GM13977 (cell line): Measurements from ENCODE around the gene RFC4.

Source experiments
- DNase-seq: peaks from one replicate; pipeline ENCODE4 v3.0.0; 2012; ENCODE audit warnings: low spot score
- CTCF ChIP-seq: IDR thresholded peaks from 2 replicates; pipeline ENCODE4 v1.5.1; 2012; ENCODE audit warnings: mild to moderate bottlenecking, control low read depth; ENCODE audit not compliant: insufficient read depth; ENCODE audit errors: extremely low read depth, missing control alignments
- in situ Hi-C: fragments of 300-500 bp; cut with MboI; formaldehyde crosslinking; loops from one replicate; pipeline ENCODE4 v1.12.0; 2022; ENCODE audit warnings: low sequenced_read_pairs, low pct_unique_long_range_greater_than_20kb, mixed read lengths, inconsistent platforms; ENCODE audit not compliant: unreplicated experiment

RFC4 gene

DNA sequence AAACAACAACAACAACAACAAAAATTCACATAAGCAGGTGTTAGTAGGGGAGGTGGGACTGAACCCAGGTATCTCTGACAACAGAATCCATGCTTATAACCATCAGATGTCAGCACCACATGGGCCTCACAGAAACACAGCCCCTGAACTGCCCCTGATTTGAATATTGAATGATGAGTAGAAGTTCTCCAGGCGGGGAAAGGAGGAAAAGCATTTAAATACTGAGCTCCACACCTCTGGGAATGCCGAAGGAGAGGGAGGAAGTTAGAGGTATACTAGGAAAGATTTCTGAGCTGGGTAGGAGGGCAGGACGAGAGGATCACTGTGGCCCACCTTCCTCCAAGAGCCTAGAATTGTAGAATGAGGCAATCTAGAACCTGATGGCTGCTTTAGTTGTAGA lies 54.8 kb downstream of the RFC4 start:
- no peak for TF ChIP-seq CTCF
- in situ Hi-C loops, result no loop called here

GRCh38 chr3:186750316-186750715 lies 56.0 kb downstream of the RFC4 start:
- DNase-seq, result no peak
- no peak for TF ChIP-seq CTCF
- in situ Hi-C loops, result no loop called here

More for the DNA sequence above, 54.8 kb downstream of the RFC4 start:
- DNase-seq, result no peak

- no peak for TF ChIP-seq CTCF
- DNase-seq, result no peak
- in situ Hi-C loops, result no loop called here
Measured at GRCh38 chr3:186746008-186746407, 60.3 kb downstream of the RFC4 start.

DNA sequence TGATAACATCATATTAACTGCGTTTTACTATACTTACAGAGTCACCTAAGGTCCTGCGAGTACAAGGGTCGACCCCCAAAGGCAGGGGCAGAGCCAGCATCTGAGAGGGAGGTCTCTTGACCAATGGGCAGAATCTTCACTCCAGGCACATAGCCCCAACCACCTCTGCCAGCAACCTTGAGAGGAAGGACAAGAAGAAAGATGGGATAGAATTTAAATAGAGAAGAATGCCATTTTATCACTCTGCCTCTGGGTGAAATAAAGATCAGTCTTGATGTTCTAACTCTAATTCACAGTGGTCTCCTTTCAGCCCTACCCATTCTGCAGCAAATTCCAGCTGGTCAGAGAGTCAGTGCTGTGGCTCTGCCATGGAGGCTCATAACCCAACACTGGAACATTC lies 62.6 kb downstream of the RFC4 start:
- in situ Hi-C loops, result no loop called here
- no peak for DNase-seq
- no peak for TF ChIP-seq CTCF

GRCh38 chr3:186742618-186743380 lies 63.5 kb downstream of the RFC4 start:
- DNase-seq, result no peak
- TF ChIP-seq CTCF, result no peak
- in situ Hi-C loops, result no loop called here
